Glomerular visceral epithelial cell (primary cell): ENCODE results near the gene CYP2C19.
"Not testable (repeated sequence)": the region's sequence is repeated elsewhere in the genome, so short reads cannot be mapped to it uniquely, and the experiment has no call there.

Experiments used
- DNase-seq: peaks from one replicate; pipeline ENCODE4 v3.0.0-alpha.2; 2016; ENCODE audit errors: extremely low spot score

The CYP2C19 gene

GRCh38 chr10:94762393-94762792 lies at the start of gene CYP2C19:
Gene CYP2C19 (plus strand): TSS chr10:94762681. CDS start chr10:94762706, 25 bp downstream.
- DNase-seq, result no peak

- DNase-seq, result no peak
These were observed 36.6 kb upstream of the CYP2C19 start for GRCh38 chr10:94725871-94726270.

- no peak for DNase-seq
These were observed 27.3 kb upstream of the CYP2C19 start for GRCh38 chr10:94735197-94735596.

GRCh38 chr10:94738588-94738987 lies 23.9 kb upstream of the CYP2C19 start:
- DNase-seq, result no peak

- DNase-seq, result no peak
These were observed 15.3 kb upstream of the CYP2C19 start for GRCh38 chr10:94747137-94747536.

GRCh38 chr10:94747838-94748237 lies 14.6 kb upstream of the CYP2C19 start:
- DNase-seq, result no peak

- DNase-seq, result no peak
These were observed 4.6 kb upstream of the CYP2C19 start for GRCh38 chr10:94757916-94758315.

- DNase-seq, result no peak
These were observed 1.8 kb upstream of the CYP2C19 start for GRCh38 chr10:94760586-94761178.

GRCh38 chr10:94775425-94775824 lies 12.9 kb downstream of the CYP2C19 start:
- not testable (repeated sequence) for DNase-seq

- DNase-seq, result no peak
These were observed 15.5 kb downstream of the CYP2C19 start for GRCh38 chr10:94777886-94778458.

GRCh38 chr10:94780844-94781243 lies 18.4 kb downstream of the CYP2C19 start:
- DNase-seq, result no peak

GRCh38 chr10:94784256-94784655 lies 21.8 kb downstream of the CYP2C19 start:
- no peak for DNase-seq

- no peak for DNase-seq
These were observed 22.7 kb downstream of the CYP2C19 start for GRCh38 chr10:94785211-94785610.

GRCh38 chr10:94800551-94800950 lies 38.1 kb downstream of the CYP2C19 start:
- DNase-seq, result not testable (repeated sequence)

GRCh38 chr10:94803307-94803706 lies 40.8 kb downstream of the CYP2C19 start:
- no peak for DNase-seq

GRCh38 chr10:94830025-94830424 lies 67.5 kb downstream of the CYP2C19 start:
- DNase-seq, result not testable (repeated sequence)

GRCh38 chr10:94846204-94846603 lies 83.7 kb downstream of the CYP2C19 start:
- DNase-seq, result no peak

GRCh38 chr10:94850766-94851165 lies 88.3 kb downstream of the CYP2C19 start:
- no peak for DNase-seq

GRCh38 chr10:94851263-94851662 lies 88.8 kb downstream of the CYP2C19 start:
- no peak for DNase-seq

GRCh38 chr10:94852438-94852837 lies 90.0 kb downstream of the CYP2C19 start:
- DNase-seq, result no peak

- DNase-seq, result no peak
These were observed 90.6 kb downstream of the CYP2C19 start for GRCh38 chr10:94853065-94853464.

GRCh38 chr10:94858005-94858404 lies 95.5 kb downstream of the CYP2C19 start:
- no peak for DNase-seq

GRCh38 chr10:94859086-94859485 lies 96.6 kb downstream of the CYP2C19 start:
- DNase-seq, result no peak

GRCh38 chr10:94878649-94879048 lies 116.2 kb downstream of the CYP2C19 start:
- no peak for DNase-seq
